Measurements from ENCODE around the gene NEDD4L.

- TF ChIP-seq CTCF (tag by site-specific recombination; IDR thresholded peaks at IDR 0.05) (no peak), ZNF24 (tag by site-specific recombination; IDR thresholded peaks at IDR 0.05) (no peak)
Observed at GRCh38 chr18:58299936-58300335, 255.9 kb downstream of the NEDD4L start.
